ENCODE results near the gene SLC36A2.

Gene SLC36A2

DNA sequence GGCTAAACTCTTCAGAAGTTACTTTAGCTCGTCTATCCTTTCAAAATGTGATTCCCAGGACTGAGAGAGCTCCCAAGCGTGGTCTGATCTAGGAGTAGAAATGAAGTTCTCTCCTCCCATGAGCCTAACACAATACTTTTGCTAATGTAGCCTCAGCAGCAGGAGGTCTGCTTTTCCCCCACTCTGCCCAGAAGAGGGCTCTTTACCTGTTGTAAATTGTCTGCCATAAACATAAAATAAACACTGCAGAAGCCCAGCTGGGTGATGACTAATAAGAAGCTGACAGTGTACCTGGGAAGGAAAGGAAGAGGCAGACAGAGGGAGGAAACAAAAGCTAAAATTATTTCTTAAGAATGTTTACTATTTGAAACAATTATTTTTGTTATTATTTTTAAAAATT lies 59.2 kb downstream of the SLC36A2 start:
- no peaks in the 10 kb centered on the region for H3K36me3 ChIP-seq
- no peaks in the 10 kb centered on the region for H3K9me3 ChIP-seq
- no peak overlapping the region for H3K27ac ChIP-seq
- no peaks in the 10 kb centered on the region for H3K27me3 ChIP-seq
- no peaks in the 10 kb centered on the region for H3K4me1 ChIP-seq
- no peak for TF ChIP-seq Cebpa-rat (IDR thresholded peaks at IDR 0.05)
- no peak overlapping the region for H3K4me2 ChIP-seq
- no peaks in the 10 kb centered on the region for H4K20me1 ChIP-seq
- H3K9ac ChIP-seq, result no peak overlapping the region
- H3K4me3 ChIP-seq, result no peak overlapping the region

GRCh38 chr5:151286246-151286645 lies 61.1 kb downstream of the SLC36A2 start:
- Histone ChIP-seq H3K9ac (no peak overlapping the region), H3K4me3 (no peak overlapping the region), H3K4me2 (no peak overlapping the region), H3K4me1 (no peaks in the 10 kb centered on the region), H3K27me3 (no peaks in the 10 kb centered on the region), H3K36me3 (no peaks in the 10 kb centered on the region), H4K20me1 (no peaks in the 10 kb centered on the region), H3K9me3 (no peaks in the 10 kb centered on the region), H3K27ac (no peak overlapping the region)
- no peak for TF ChIP-seq Cebpa-rat (IDR thresholded peaks at IDR 0.05)

DNA sequence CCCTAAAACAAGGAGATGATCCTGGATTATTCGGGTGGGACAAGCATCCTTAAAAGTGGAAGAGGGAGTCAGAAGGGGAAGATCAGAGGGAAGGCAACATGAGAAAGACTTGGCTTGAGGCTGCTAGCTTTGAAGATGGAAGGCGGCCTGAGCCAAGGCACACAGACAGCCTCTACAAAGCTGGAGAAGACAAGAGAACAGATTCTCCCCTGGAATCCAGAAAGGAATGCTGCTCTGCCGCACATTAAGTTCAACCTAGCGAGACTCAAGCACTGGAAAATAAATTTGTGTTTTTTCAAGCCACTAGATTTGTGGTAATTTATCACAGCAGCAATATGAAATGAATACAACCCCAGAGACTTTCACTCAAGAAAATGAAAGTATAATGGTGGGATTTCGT lies 61.7 kb downstream of the SLC36A2 start:
- H4K20me1 ChIP-seq, result no peaks in the 10 kb centered on the region
- no peak overlapping the region for H3K4me3 ChIP-seq
- H3K27ac ChIP-seq, result no peak overlapping the region
- no peak overlapping the region for H3K4me2 ChIP-seq
- H3K4me1 ChIP-seq, result no peaks in the 10 kb centered on the region
- H3K27me3 ChIP-seq, result no peaks in the 10 kb centered on the region
- no peak overlapping the region for H3K9ac ChIP-seq
- TF ChIP-seq Cebpa-rat (IDR thresholded peaks at IDR 0.05), result no peak
- H3K36me3 ChIP-seq, result no peaks in the 10 kb centered on the region
- no peaks in the 10 kb centered on the region for H3K9me3 ChIP-seq

DNA sequence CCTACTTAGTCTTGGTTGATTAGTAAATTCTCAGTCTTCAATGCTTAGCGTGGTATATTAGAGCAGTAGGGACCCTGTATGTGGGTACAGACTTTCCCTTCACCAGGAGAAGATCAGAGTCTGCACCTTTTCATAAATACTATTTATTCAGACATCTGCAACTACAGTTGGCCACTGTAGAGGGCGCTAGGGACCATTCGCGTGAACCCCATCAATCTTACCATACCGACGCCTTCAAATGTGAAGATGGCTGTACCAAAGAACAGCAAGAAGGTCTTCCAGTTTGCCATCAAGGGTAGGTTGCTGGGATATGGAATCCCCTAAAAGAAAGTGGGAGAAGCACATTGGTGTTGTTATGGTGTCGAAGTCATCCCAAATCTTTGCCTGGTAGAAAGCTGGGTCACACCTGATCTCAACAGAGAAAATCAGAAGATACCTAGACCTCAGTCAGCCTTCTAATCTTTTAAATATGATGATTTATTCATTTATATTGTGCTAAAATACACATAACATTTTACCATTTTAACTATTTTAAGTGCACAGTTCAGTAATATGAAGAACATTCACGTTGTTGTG lies 62.9 kb downstream of the SLC36A2 start:
- Histone ChIP-seq H3K4me3 (no peak overlapping the region), H4K20me1 (no peaks in the 10 kb centered on the region), H3K9ac (no peak overlapping the region), H3K27me3 (no peaks in the 10 kb centered on the region), H3K4me2 (no peak overlapping the region), H3K36me3 (no peaks in the 10 kb centered on the region), H3K4me1 (no peaks in the 10 kb centered on the region), H3K27ac (no peak overlapping the region), H3K9me3 (no peaks in the 10 kb centered on the region)
- TF ChIP-seq Cebpa-rat (IDR thresholded peaks at IDR 0.05), result no peak

DNA sequence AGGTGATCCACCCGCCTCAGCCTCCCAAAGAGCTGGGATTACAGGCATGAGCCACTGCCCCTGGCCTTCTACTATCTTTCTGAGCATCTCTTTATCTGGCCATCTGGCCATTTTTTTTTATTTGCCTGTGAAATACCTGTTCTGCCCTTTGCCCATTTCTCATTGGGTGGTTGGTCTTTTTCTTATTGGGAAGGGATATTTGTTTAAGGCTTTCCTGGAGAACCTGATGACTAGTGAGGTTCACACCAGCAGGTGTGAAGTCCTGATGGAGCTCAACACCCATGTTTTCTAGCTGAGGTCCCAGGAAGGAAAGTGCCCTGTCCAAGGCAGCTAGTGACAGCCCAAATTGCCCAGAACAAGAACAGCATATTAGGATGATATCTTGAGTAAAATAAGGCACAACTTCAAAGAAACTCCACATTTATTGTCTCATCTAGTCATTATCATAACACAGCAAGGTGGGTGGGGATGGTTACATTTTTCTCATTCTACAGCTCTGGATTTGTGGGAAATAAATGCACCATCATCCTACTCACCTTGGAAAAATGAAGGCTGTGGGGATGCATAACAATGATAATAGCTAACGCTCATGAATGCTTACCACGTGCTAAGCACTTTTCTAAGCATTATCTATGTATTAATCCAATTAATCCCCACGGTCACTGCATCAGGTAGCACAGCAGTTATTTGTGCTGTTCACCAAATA lies 64.1 kb downstream of the SLC36A2 start:
- H3K36me3 ChIP-seq, result no peaks in the 10 kb centered on the region
- H3K9ac ChIP-seq, result no peak overlapping the region
- no peak overlapping the region for H3K4me3 ChIP-seq
- no peaks in the 10 kb centered on the region for H3K4me1 ChIP-seq
- no peak for TF ChIP-seq Cebpa-rat (IDR thresholded peaks at IDR 0.05)
- H3K4me2 ChIP-seq, result no peak overlapping the region
- H4K20me1 ChIP-seq, result no peaks in the 10 kb centered on the region
- no peak overlapping the region for H3K27ac ChIP-seq
- H3K9me3 ChIP-seq, result no peaks in the 10 kb centered on the region
- H3K27me3 ChIP-seq, result no peaks in the 10 kb centered on the region

DNA sequence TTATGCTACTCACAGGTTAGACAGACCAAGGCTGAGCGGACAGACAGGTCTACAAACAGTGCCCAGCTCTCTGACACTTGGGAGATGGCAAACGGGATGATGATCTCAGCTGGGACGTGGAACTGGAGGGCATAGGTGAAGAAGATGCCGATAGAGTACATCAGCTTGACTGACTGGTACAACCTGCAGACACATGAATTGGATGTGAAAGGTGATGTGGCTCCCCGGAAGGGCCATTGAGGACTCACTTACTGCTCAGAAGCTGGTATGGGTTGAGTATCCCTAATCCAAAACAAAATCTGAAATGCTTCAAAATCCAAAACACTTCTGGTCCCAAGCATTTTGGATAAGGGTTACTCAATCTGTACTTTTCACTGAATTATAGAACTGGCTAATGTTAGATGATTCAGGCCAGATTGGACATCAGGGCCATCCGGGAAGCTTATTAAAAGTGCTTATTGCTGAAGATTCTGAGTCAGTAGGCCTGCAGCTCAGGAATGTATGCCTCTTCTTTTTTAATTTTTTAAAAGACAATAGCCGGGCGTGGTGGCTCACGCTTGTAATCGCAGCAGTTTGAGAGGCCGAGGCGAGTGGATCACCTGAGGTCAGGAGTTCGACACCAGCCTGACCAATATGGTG lies 66.2 kb downstream of the SLC36A2 start:
- Histone ChIP-seq H3K36me3 (no peaks in the 10 kb centered on the region), H3K27me3 (no peaks in the 10 kb centered on the region), H4K20me1 (no peaks in the 10 kb centered on the region), H3K27ac (no peak overlapping the region), H3K9ac (no peak overlapping the region), H3K4me1 (no peaks in the 10 kb centered on the region), H3K4me2 (no peak overlapping the region), H3K9me3 (no peaks in the 10 kb centered on the region), H3K4me3 (no peak overlapping the region)
- no peak for TF ChIP-seq Cebpa-rat (IDR thresholded peaks at IDR 0.05)

DNA sequence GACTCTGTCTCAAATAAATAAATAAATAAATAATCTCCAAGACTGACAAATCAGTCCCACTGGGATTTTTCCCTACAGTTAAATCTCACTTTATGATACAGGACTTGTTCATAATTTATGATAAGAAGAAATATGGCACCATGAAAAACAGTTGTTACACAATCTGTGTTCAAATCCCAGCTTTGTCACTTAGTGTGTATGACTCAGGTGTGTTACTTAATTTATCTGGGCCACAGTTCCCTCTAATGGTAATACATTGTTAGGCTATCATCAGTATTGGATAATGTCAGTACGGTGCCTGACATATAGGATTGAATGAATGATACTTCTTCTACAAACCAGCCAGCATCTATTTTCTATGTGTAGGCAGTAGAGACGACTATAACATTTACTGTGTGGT lies 66.9 kb downstream of the SLC36A2 start:
- Histone ChIP-seq H3K4me1 (no peaks in the 10 kb centered on the region), H3K27me3 (no peaks in the 10 kb centered on the region), H3K36me3 (no peaks in the 10 kb centered on the region), H3K4me2 (no peak overlapping the region), H4K20me1 (no peaks in the 10 kb centered on the region), H3K9me3 (no peaks in the 10 kb centered on the region), H3K9ac (no peak overlapping the region), H3K27ac (no peak overlapping the region), H3K4me3 (no peak overlapping the region)
- no peak for TF ChIP-seq Cebpa-rat (IDR thresholded peaks at IDR 0.05)

GRCh38 chr5:151278845-151279244 lies 68.5 kb downstream of the SLC36A2 start:
- no peak overlapping the region for H3K4me3 ChIP-seq
- no peak for TF ChIP-seq Cebpa-rat (IDR thresholded peaks at IDR 0.05)
- no peak overlapping the region for H3K27ac ChIP-seq
- no peak overlapping the region for H3K9ac ChIP-seq
- no peaks in the 10 kb centered on the region for H3K4me1 ChIP-seq
- H3K36me3 ChIP-seq, result no peaks in the 10 kb centered on the region
- no peaks in the 10 kb centered on the region for H3K27me3 ChIP-seq
- H3K4me2 ChIP-seq, result no peak overlapping the region
- H4K20me1 ChIP-seq, result no peaks in the 10 kb centered on the region
- no peaks in the 10 kb centered on the region for H3K9me3 ChIP-seq

GRCh38 chr5:151275803-151276202 lies 71.6 kb downstream of the SLC36A2 start:
- Histone ChIP-seq H3K4me3 (no peak overlapping the region), H3K9ac (no peak overlapping the region), H3K4me1 (no peaks in the 10 kb centered on the region), H3K9me3 (no peaks in the 10 kb centered on the region), H3K36me3 (peaks cover 2% of the 10 kb centered on the region), H3K27me3 (no peaks in the 10 kb centered on the region), H4K20me1 (no peaks in the 10 kb centered on the region), H3K4me2 (no peak overlapping the region), H3K27ac (no peak overlapping the region)
- no peak for TF ChIP-seq Cebpa-rat (IDR thresholded peaks at IDR 0.05)

GRCh38 chr5:151274666-151275065 lies 72.7 kb downstream of the SLC36A2 start:
- TF ChIP-seq Cebpa-rat (IDR thresholded peaks at IDR 0.05), result no peak
- H3K4me1 ChIP-seq, result no peaks in the 10 kb centered on the region
- no peaks in the 10 kb centered on the region for H4K20me1 ChIP-seq
- H3K36me3 ChIP-seq, result peaks cover 13% of the 10 kb centered on the region
- no peaks in the 10 kb centered on the region for H3K27me3 ChIP-seq
- H3K9me3 ChIP-seq, result no peaks in the 10 kb centered on the region
- no peak overlapping the region for H3K9ac ChIP-seq
- no peak overlapping the region for H3K27ac ChIP-seq
- no peak overlapping the region for H3K4me3 ChIP-seq
- no peak overlapping the region for H3K4me2 ChIP-seq
